Activated T-cell treated with anti-CD3 and anti-CD28 coated beads, Interleukin-2, amount 50 U/mL, for 48 hours (primary cell): ENCODE data around the gene TTLL9.

Experiments
- DNase-seq, 2 experiments: peaks; one replicate each; pipeline ENCODE4 v3.0.0-alpha.2; 2020

Gene TTLL9

DNA sequence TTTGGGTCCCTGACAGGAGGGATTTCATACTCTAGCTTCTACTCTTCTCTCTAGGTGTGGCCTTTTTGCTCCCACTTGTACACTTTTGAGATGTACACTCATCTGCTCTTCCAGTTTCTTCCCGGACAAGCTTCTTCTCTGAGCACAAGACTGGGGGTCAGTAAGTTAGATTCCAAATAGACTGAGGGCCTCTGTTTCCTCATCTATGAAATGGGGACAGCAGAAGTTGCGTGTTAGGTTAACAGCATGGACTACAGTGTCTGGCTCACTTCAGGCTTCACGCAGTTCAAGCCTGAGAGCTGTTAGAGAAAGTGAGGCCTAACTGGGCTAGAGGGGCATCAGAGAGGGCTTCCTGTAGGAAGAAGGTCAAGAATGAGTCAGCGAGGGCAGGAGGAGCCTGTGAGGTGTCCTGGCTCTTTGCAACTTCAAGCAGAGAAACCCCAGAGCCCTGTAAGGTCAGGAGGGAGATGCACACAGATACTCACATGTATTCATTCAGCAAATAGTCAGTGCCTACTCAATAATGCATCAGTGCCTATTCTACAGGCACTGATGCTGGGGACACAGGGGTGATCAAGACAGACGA lies 118.1 kb downstream of the TTLL9 start:
- DNase-seq = no peak

DNA sequence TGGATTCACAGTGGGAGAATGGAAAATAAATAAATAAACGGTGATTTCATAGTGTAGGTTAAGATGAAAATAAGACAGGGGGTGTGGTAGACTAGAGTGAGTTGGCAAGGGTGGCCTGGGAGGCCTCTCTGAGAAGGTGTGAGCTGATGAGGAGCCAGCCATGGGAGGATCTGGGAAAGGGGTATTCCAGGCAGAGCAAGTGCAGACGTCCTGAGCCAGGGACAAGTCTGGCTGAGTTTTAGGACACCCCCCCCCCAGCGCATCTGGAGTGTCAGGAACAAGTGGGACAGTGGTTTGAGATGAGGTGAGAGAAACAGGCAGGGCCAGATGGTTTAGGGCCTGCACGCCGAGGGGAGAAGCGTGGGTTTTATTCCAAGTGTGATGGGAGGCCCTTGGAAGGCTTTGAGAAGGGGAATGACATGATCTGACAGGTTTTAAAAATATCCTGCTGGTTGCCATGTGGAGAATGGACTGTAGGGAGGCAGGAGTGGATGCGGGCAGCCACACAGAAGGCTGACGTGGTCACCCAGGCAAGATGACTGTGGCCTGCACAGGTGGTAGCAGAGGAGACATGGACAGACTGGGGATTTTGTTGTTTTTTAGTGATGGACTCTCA lies 118.7 kb downstream of the TTLL9 start:
- no peak for DNase-seq

DNA sequence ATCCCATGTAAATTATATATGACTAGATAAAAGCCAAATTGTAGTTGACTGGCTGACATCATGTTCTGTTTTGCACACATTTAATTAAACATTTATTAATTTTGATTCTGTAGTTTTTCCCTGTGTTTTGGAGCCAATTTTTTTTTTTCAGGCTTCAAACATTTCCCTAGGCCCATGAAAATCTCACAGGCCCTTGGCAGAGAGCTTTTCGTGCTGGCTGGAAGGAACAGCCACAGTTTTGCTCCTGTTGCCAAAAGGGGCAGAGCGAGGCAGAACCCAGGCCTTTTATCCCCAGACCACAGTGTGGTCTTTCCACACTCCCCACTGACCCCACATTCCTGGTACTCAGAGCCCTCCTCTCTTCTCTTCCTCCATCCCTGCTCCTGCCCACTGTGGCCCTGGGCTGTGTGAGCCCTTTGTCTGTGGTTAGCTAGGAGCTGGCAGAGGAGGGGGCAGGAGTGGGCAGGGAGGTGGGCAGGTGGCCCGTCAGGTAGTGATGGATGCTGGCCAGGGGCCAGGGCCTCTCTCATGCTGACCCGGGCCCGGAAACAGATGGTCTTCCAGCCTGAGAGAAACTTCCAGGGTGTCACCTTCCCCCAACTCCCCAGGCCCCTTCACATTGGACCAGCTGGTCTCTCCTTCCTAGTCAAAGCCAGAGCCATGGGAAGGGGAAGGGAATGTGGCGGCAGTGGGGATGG lies 120.4 kb downstream of the TTLL9 start:
- no peak for DNase-seq

- DNase-seq = no peak
These were observed 120.9 kb downstream of the TTLL9 start for GRCh38 chr20:31991339-31991705.

GRCh38 chr20:31992086-31992485 lies 121.7 kb downstream of the TTLL9 start:
- no peak for DNase-seq
